Fibroblast of skin of right biceps (primary cell): ENCODE measurements around the gene DPP7.

Experiments used
- DNase-seq: peaks from one replicate; pipeline ENCODE4 v3.0.0-alpha.2; 2013

DPP7 gene

DNA sequence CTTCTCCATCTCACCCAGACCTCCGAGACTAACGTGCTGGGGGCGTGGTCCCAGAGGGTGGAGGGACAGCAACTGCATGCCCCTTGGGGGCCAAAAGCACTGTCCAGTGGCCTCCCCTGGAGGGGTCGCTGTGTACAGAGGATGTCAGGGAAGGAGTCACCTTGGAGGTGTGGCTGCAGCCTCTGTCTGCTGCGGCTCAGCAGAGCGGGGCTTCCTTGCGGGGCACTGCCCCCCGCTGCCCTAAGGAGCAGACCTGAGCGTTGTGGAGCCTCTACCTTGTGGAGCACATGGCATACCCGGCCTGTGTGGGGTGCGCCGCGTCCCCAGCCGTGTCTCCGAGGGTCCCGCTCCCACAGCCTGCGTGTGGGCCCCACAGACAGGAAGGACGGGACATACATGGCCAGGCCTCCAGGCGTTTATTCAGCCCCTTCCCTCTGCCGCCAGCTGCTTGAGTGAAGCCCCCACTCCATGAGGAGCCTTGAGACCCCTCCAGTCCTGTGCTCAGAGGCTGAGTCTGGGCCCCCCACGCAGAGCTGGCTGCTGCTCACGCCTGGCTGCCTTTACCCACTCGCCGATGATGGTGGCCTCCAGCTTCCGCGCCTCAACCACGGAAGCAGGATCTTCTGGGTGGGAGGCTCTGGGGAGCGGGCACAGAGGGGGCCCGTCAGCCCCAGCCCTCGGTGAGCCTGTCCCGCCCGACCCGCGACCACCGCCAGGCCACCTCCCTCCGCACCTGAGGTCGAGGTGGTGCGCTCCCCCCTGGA is 4.2 kb downstream of the DPP7 start:
- no peak for DNase-seq

DNA sequence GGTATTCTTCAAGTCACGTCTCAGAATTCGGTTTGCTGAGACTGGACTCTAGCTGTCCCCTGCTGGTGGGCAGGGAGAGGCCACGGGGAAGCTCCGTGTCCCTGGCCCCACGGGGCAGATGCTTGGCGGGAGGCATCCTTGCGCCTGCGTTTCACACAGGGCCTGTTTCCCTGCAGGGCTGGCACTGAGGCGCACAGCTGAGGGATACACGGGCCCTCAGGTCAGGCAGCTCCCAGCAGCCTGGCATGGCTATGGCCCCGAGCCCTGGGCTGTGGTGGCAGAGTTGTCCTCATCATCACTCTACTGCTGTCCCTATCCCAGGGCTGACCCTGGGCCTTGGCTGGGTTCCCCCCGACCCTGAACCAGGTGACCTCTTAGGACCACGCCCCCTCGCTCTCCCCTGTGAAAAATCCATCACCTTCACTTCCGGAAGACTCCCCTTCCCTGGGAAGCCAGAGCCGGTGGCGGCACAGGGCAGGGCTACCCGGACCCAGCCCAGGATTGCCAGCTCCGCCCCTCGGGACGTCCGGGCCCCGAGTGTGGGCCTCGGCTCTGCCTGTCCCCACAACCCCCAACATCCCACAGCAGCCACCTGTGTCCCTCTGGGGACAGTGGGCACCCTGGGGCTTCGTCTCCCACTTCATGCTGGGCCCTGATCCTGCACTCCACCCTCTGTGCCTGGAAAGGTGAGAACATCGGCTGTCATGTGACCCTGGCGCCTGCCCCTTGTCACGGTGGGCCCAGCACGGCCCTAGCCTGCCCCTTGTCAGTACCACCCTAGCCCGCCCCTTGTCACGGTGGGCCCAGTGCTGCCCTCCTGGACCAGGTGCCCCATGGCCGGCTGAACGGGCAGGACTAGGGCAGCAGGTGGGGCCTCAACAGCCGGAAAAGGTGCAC is 5.0 kb downstream of the DPP7 start:
- no peak for DNase-seq

DNA sequence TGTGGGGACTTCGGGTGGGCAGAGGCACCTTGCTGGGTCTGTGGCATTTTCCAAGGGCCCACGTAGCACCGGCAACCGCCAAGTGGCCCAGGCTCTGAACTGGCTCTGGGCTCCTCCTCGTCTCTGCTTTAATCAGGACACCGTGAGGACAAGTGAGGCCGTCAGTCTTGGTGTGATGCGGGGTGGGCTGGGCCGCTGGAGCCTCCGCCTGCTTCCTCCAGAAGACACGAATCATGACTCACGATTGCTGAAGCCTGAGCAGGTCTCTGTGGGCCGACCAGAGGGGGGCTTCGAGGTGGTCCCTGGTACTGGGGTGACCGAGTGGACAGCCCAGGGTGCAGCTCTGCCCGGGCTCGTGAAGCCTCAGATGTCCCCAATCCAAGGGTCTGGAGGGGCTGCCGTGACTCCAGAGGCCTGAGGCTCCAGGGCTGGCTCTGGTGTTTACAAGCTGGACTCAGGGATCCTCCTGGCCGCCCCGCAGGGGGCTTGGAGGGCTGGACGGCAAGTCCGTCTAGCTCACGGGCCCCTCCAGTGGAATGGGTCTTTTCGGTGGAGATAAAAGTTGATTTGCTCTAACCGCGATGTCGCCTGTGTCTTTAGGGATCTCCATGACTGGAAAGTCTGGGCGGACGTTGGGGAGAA is 5.8 kb downstream of the DPP7 start:
- no peak for DNase-seq

DNA sequence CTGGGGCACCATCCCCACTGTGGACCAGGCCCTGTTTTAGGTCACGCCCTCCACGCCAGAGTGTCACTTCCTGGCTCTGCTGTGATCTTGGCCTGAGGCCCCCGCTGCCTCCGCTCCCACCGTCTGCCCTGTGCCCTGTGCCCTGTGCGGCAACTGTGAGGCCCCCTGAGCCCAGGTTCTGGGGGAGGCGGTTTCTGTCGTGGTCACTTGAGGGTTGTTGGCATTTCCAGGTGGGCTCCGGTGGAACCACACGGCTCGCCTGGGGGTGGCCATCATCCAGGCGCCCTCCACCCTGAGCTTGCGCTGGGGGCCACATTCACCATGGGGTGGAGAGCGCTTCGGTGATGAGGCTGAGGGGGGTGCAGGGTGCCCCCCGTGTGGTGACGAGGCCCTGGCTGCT is 6.6 kb downstream of the DPP7 start:
- no peak for DNase-seq

DNA sequence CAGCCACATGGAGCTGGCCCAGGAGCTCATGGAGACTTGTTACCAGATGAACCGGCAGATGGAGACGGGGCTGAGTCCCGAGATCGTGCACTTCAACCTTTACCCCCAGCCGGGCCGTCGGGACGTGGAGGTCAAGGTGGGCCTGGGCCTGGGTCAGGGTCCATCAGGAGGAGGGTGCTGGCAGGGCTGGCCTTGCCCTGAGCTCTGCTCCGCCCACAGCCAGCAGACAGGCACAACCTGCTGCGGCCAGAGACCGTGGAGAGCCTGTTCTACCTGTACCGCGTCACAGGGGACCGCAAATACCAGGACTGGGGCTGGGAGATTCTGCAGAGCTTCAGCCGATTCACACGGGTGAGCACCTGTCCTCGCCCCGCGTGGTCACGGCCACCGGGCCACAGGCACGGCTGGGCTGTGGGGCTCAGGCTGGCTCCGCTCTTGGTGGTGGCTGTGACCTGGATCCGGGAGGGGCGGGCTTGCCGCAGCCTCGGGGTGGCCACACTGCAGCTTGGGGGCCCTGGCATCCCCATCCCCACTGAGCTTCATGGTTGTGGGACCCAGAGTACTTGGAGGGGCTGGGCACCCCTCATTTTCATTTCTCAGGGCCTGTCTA is 7.1 kb downstream of the DPP7 start:
- no peak for DNase-seq

DNA sequence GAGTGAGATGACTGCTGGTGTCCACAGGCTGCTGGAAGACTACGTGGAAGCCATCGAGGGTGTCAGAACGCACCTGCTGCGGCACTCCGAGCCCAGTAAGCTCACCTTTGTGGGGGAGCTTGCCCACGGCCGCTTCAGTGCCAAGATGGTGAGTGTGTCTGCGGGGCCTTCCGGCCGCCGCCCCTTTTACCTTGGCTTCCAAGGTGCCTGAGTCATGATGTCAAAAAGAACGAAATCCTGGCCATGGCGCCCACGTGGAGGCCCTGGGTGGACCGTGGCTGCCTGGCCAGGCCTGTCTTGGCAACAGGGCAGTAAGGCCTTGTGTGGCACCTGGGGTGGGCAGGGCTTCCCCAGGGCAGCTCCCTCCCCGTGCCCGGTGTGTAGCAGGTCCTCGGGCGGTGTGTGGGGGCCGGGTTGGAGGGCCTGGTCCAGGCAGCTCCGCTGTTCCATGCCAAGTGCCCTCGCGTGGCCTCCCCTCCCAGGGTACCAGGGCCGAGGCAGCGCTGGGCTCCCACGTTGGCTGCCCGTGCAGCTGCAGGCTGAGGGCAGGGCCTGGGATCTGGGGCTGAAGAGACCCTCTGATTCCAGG is 7.8 kb downstream of the DPP7 start:
- no peak for DNase-seq

DNA sequence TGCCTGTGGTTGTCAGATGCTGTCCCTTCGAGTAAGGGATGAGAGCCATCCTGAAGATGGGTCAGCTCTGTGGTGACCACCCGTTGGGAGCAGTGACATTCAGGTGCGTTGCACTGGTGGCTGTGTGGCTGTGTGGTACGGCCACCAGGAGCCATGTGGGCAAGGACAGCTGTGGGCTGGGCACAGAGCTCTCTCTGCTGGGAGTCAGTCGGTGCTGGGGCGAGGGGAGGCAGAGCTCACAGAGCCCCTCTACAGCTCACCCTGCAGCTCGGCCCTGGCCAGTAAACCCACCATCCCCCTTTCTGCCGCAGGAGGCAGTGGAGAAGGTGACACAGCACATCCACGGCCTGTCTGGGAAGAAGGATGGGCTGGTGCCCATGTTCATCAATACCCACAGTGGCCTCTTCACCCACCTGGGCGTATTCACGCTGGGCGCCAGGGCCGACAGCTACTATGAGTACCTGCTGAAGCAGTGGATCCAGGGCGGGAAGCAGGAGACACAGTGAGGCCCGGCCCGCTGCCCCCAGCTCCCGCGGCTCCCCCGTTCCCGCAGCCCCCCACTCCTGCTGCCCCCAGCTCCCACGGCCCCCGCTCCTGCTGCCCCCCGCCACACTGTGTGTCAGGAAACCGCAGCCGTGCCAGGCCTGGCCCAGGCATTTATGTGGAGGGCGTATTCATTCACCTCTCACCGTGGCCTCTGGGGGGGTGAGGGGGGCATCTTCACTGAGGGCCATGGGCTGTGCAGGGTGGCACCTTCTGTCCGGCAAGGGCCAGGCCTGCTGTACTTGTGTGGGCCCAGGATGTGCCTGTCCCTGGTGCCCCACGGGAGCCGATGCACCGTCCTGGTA is 8.5 kb downstream of the DPP7 start:
- DNase-seq: no peak

DNA sequence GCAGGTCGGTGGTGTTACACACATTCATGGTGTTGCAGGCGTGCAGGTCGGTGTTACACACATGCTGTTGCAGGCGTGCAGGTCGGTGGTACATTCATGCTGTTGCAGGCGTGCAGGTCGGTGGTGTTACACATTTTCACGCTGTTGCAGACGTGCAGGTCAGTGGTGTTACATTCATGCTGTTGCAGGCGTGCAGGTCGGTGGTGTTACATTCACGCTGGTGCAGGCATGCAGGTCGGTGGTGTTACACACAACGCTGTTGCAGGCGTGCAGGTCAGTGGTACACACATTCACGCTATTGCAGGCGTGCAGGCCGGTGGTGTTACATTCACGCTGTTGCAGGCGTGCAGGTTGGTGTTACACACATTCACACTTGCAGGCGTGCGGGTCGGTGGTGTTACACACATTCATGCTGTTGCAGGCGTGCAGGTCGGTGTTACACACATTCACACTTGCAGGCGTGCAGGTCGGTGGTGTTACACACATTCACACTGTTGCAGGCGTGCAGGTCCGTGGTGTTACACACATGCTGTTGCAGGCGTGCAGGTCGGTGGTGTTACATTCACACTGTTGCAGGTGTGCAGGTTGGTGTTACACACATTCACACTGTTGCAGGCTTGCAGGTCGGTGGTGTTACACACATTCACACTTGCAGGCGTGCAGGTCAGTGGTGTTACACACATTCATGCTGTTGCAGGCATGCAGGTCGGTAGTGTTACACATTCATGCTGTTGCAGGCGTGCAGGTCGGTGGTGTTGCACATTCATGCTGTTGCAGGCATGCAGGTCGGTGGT is 11.1 kb downstream of the DPP7 start:
- no peak for DNase-seq

DNA sequence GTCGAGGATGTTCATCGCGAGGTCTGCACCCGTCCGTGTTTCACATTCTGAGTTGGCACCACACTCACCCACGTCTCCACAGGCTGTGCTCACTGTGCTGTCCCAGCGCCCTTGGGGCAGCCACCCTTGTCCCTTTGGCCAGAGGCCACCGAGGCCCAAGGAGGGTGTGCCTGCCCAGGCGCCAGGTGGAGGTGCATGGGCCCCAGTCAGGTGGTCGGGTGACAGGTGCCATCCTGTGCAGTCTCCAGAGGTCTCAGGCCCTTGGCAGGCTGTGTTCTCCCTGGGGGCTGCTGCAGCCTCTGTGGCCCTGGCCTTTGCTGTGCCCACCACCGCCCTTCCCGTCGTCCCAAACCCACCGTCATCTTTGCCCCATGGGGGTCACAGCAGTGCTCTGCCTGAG is 15.3 kb downstream of the DPP7 start:
- DNase-seq: no peak

DNA sequence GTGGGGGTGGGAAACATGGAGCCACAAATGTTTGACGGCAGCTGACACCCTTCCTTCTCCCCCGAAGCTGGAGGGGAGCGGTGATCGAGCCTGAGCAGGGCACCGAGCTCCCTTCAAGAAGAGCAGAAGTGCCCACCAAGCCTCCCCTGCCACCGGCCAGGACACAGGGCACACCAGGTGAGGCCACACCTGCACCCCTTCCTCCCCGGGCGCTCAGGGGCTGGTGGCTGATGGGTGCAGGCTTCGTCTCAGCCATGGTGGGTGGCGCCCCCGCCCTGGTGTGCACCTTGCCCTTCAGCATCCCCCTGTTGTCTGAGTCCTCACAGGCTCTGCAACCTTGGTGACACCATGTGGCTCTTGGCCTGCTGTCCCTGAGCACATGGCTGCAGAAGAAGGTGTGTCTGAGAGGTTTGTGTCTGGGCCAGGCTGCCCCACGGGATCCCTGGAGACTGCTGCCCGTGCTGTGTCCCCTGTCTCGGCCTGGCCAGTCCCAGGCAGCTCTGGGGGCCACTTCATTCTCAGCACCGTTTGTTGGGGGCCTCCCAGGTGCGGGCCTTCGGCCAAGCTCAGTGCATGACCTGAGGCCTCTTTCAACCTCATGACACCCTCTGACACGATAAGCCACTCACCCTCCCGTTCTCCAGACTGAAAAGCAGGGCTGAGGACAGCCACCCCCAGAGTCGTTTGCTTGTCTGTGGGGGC is 16.6 kb downstream of the DPP7 start:
- no peak for DNase-seq

DNA sequence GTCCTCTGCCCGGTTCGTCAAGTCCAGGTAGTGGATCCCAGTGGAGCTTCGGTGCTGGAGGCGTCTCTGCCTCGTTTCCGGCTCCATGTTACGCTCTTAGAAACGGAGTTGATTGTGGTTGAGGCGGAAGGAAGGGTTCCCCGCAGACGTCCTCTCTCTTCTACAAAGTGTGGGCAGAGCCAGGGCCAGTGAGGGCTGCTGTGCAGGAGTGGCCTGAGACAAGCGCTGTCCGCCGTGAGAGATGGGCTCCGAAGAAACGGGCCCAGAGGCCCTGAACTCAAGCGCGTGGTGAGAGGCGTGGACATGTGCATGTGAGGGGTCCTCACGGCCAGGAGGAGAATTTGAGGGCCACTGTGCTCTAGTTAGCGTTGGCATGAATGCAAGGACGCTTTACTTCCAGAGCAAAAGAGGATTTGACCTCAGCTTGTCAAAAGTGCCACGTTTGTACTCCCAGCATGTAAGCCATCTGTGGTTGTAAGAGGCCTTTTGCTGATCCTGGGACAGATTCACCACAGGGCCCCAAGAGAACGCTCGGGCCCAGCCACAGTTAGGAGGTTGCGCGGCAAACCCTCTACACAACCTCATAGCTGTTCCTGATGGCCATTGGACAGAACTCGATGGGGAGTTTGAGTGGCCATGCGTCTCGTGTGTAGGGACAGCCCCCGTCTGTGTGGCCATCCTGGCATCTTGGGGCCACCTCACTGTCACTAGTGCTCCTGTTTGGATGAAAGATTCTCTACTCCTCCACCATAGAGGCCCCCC is 17.6 kb downstream of the DPP7 start:
- no peak for DNase-seq

DNA sequence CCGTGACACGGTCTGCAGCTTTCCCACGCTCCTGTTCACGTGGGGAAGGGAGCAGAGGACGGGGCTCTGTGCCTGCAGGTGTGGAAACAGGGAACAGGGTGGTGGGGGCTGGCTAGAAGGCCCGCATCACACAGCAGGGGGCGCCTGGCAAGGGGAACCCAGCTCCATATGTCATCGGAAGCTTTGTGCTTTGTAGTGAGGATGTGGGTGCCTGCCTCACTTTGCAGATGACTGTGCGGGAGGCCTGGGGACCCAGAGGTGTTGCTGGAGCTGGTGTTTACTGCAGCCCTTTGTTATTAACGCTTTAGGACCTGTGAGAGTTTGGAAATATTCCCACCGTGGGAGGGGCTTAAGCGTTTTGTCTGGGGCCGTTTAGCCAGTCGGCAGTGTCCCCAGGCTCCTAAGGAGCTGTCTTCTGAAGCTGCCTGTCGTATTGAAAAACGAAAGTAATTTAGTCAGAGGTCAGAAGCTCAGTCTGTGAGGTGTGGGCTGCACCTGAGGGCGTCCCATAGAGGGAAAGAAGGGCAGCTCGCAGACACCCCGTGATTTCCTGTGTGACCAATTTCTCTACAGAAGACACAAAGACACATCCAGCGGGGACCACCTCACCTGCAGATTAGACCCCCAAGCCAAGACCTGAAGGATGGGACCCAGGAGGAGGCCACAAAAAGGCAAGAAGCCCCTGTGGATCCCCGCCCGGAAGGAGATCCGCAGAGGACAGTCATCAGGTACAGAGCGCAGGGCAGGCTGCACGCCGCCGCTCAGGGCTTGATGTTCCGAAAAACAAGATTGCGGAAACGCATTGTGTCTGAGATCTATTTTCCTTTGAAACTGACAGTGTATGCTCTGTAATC is 18.6 kb downstream of the DPP7 start:
- peak; percentile 7 for DNase-seq

DNA sequence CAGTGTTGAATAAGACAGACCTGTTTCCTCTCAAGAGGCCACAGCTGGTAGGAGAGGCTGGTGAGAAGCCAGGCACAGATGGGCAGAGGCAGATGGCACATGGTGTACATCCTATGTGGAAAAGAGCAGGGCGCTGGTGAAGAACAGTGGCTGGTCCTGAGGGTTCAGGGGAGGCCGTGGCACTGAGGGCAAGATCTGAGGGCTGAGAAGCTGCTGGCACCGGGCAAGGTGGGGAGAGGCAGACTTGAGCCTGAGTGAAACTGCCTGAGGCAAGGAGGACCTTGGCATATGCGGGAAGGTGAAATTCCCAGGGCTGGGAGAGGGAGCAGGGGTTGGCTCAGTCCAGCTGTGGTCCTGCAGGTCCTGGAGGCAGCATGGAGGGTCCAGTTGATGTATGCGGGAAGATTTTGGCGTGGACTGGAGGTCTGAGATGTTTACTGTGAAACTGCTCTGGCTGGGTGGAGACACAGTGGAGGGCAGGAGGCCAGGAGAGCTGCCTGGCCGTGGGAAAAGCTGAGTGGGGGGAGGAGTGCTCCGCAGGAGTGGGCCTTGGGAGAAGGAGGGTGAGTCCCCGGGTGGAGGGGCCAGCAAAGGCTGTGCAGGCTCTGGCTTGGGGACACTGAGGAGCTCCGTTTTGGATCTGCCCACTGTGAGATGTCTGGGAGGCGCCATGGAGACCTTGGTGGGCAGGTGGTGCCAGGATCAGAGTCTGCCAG is 25.1 kb downstream of the DPP7 start:
- DNase-seq: no peak

DNA sequence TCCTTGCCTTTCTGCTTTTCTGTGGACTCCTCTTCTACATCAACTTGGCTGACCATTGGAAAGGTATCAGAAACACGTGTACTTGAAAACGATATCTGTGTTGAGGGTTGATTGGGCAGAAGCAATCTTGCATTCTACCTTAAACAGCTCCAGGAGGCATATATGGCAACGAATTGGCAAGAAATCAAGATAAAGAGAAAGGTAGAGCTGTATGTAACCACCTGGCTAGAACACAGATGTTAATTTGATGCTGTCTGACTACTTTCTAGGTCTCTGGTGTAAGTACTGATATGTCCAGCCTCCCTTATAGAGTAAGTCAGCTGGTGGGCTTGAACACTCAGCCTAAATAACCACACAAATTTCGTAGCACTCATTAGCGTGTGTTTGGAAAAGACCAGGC is 26.4 kb downstream of the DPP7 start:
- no peak for DNase-seq

DNA sequence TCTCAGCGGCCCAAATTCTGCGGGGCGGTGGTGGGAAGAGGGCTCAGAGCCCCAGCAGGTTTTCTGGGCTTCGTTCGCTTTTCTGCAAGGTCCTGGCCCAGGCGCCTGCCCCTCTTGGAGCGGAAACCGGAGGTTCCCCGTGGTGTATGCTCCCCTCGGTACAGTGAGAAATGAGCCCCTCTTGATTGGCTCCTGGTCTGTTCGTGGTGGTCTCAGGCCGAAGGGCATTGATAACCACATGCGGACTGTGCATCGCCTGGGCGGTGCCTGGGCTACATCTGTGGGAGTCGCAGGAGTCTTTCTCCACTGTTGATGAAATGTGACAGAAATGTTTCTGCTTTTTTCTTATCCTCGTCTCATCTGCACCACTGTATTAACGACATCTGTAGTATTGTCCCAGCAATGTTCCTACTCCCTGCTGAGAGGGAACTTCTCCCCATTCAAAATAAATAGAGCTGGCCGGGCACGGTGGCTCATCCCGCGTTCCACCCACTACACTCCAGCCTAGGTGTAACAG is 27.1 kb downstream of the DPP7 start:
- DNase-seq: no peak

DNA sequence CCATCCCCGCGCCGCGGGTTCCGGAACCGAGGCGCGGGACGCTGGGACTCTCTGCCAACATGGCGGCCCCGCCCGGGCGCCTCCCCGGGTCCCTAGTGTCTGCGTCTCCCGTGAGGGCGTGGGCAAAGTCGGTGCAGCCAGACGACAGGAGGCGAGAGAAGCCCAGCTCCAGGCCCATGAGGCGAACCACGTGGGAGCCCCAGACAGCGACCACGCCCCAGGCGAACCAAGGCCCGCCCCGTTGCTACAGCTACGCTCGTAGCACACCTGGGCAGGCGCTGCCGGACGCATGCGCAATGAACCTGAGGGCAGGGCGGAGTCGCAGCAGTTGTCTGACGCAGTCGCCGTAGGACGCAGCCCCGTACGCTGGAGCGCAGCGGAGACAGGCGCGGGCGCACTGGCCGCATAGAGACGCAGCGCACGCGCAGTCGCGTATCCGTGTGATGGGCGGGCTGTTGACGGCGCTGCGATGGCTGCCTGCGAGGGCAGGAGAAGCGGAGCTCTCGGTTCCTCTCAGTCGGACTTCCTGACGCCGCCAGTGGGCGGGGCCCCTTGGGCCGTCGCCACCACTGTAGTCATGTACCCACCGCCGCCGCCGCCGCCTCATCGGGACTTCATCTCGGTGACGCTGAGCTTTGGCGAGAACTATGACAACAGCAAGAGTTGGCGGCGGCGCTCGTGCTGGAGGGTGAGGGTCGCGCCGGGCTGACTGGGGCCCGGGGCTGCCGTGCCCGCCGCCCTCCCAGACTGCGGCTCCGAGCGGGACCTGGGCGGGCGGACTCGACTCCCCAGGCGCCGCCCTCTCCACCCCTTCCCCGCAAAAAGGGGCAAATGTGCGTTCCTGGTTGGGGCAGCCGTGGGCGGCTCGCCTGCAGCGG is 27.8 kb downstream of the DPP7 start, which contains the start of gene MAN1B1:
Gene MAN1B1, plus strand, starts transcription at position 455 of the 878 bp plus-strand sequence. Its CDS starts 15 bp downstream, at position 470.
- peak; percentile 98 for DNase-seq
